Ishikawa (cell line): Measurements from ENCODE around the gene ANKRD12.

Experiments used
- EP300 ChIP-seq: IDR thresholded peaks from 2 replicates; pipeline ENCODE4 v1.6.1; 2012; ENCODE audit warnings: borderline replicate concordance
- NFIC ChIP-seq: IDR thresholded peaks from 2 replicates; pipeline ENCODE4 v1.6.1; 2012
- RAD21 ChIP-seq: IDR thresholded peaks from 2 replicates; pipeline ENCODE4 v1.6.1; 2012; ENCODE audit warnings: low read depth
- TAF1 ChIP-seq: IDR thresholded peaks from 2 replicates; pipeline ENCODE4 v1.6.1; 2012; ENCODE audit warnings: low read depth, mild to moderate bottlenecking
- YY1 ChIP-seq: IDR thresholded peaks from 2 replicates; pipeline ENCODE4 v1.6.1; 2012; ENCODE audit warnings: low read depth
- ZBTB7A ChIP-seq: IDR thresholded peaks from 2 replicates; pipeline ENCODE4 v1.6.1; 2012; ENCODE audit warnings: low read depth
- TF ChIP-seq, protein P1 (sequence below): IDR thresholded peaks from 2 replicates; pipeline ENCODE4 v1.6.1; 2012; ENCODE audit warnings: low read depth, mild to moderate bottlenecking

DNA sequence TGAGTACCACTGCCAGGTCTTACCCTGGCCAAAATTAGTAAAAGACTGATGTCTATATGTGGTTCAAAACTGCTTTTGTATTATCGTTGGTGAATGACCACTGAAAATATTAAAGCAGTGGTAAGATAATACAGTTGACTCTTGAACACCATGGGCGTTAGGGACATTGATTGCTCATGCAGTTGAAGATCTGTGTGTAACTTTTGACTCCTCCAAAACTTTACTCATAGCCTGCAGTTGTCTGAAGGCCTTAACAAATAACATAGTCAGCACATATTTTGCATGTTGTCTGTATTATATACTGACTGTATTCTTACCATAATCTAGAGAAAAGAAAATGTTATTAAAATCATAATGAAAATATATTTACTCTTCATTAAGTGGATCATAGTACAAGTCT lies 5.8 kb upstream of the ANKRD12 start:
- TF ChIP-seq, protein P1, sequence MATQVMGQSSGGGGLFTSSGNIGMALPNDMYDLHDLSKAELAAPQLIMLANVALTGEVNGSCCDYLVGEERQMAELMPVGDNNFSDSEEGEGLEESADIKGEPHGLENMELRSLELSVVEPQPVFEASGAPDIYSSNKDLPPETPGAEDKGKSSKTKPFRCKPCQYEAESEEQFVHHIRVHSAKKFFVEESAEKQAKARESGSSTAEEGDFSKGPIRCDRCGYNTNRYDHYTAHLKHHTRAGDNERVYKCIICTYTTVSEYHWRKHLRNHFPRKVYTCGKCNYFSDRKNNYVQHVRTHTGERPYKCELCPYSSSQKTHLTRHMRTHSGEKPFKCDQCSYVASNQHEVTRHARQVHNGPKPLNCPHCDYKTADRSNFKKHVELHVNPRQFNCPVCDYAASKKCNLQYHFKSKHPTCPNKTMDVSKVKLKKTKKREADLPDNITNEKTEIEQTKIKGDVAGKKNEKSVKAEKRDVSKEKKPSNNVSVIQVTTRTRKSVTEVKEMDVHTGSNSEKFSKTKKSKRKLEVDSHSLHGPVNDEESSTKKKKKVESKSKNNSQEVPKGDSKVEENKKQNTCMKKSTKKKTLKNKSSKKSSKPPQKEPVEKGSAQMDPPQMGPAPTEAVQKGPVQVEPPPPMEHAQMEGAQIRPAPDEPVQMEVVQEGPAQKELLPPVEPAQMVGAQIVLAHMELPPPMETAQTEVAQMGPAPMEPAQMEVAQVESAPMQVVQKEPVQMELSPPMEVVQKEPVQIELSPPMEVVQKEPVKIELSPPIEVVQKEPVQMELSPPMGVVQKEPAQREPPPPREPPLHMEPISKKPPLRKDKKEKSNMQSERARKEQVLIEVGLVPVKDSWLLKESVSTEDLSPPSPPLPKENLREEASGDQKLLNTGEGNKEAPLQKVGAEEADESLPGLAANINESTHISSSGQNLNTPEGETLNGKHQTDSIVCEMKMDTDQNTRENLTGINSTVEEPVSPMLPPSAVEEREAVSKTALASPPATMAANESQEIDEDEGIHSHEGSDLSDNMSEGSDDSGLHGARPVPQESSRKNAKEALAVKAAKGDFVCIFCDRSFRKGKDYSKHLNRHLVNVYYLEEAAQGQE = no peak
- TF ChIP-seq NFIC = no peak
- TF ChIP-seq ZBTB7A = no peak
- TF ChIP-seq EP300 = no peak
- no peak for TF ChIP-seq RAD21
- TF ChIP-seq TAF1 = no peak
- TF ChIP-seq YY1 = no peak
